ENCODE data around the gene TMCO4.
"Not testable (repeated sequence)": the region's sequence is repeated elsewhere in the genome, so short reads cannot be mapped to it uniquely, and the experiment has no call there.

The TMCO4 gene

GRCh38 chr1:19812875-19813642 is 13.3 kb upstream of the TMCO4 start:
- DNase-seq: no peak

GRCh38 chr1:19811206-19811851 is 11.6 kb upstream of the TMCO4 start:
- DNase-seq: no peak

GRCh38 chr1:19809044-19809750 is 9.5 kb upstream of the TMCO4 start:
- no peak for DNase-seq

- DNase-seq: no peak
These were observed 8.6 kb upstream of the TMCO4 start for GRCh38 chr1:19808351-19808750.

- DNase-seq: no peak
These were observed 5.1 kb upstream of the TMCO4 start for GRCh38 chr1:19804831-19805251.

GRCh38 chr1:19802269-19802668 is 2.6 kb upstream of the TMCO4 start:
- no peak for DNase-seq

- peak; percentile 41 to 63 for DNase-seq
These were observed 524 bp upstream of the TMCO4 start for GRCh38 chr1:19800076-19800804.

- no peak for DNase-seq
These were observed 1.1 kb downstream of the TMCO4 start for GRCh38 chr1:19798486-19799229.

GRCh38 chr1:19797827-19798226 is 1.9 kb downstream of the TMCO4 start:
- DNase-seq: no peak

- no peak for DNase-seq
These were observed 5.1 kb downstream of the TMCO4 start for GRCh38 chr1:19794583-19794982.

- DNase-seq: no peak
These were observed 6.2 kb downstream of the TMCO4 start for GRCh38 chr1:19793360-19794046.

- no peak for DNase-seq
These were observed 7.3 kb downstream of the TMCO4 start for GRCh38 chr1:19792237-19793002.

GRCh38 chr1:19790061-19790975 is 9.4 kb downstream of the TMCO4 start:
- not testable (repeated sequence) for DNase-seq

GRCh38 chr1:19786988-19787423 is 12.7 kb downstream of the TMCO4 start:
- no peak for DNase-seq

- DNase-seq: no peak
These were observed 14.1 kb downstream of the TMCO4 start for GRCh38 chr1:19785660-19786059.

GRCh38 chr1:19780267-19780877 is 19.3 kb downstream of the TMCO4 start:
- DNase-seq: no peak

GRCh38 chr1:19776933-19777332 is 22.8 kb downstream of the TMCO4 start:
- DNase-seq: no peak

GRCh38 chr1:19776287-19776686 is 23.4 kb downstream of the TMCO4 start:
- no peak for DNase-seq

GRCh38 chr1:19775831-19776230 is 23.9 kb downstream of the TMCO4 start:
- no peak for DNase-seq
